PC-9 (cell line): ENCODE measurements around the gene PCDHGA5.

Experiments
- EZH2 ChIP-seq: fragments of 200-600 bp; sonication (generic); IDR thresholded peaks from 2 replicates; pipeline ENCODE4 v1.8.0; 2017; ENCODE audit warnings: antibody characterized with exemption, low read depth
- TF ChIP-seq, protein P1 (sequence below): fragments of 200-600 bp; sonication (generic); conservative IDR thresholded peaks from 2 replicates; pipeline ENCODE4 v1.6.1; 2017; ENCODE audit warnings: mixed run types, antibody characterized with exemption, mild to moderate bottlenecking, moderate library complexity

DNA sequence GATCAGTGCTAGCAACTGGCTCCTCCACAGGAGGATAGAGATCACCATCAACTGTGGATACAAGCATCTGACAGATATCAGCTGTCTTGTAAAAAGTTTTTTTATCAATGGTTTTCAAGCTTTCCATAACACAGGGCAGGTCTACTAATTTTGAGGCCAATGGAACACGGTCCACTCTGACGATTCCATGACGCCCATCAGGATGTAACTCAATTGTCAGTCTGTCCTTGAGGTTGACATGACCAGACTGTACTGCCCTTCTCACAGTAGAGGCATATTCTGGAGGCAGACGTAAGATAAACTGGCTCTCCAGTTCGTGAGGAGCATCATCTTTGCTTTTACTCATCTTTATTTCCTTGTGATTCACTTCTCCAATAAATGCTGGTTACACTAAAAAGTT lies 44.3 kb upstream of the PCDHGA5 start:
- TF ChIP-seq, protein P1, sequence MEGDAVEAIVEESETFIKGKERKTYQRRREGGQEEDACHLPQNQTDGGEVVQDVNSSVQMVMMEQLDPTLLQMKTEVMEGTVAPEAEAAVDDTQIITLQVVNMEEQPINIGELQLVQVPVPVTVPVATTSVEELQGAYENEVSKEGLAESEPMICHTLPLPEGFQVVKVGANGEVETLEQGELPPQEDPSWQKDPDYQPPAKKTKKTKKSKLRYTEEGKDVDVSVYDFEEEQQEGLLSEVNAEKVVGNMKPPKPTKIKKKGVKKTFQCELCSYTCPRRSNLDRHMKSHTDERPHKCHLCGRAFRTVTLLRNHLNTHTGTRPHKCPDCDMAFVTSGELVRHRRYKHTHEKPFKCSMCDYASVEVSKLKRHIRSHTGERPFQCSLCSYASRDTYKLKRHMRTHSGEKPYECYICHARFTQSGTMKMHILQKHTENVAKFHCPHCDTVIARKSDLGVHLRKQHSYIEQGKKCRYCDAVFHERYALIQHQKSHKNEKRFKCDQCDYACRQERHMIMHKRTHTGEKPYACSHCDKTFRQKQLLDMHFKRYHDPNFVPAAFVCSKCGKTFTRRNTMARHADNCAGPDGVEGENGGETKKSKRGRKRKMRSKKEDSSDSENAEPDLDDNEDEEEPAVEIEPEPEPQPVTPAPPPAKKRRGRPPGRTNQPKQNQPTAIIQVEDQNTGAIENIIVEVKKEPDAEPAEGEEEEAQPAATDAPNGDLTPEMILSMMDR: no peak
- TF ChIP-seq EZH2: no peak
